Measurements from ENCODE around the gene DHPS.
A peak's percentile ranks its signal among the peaks of the same experiment; 100 is the strongest.
"Not testable (repeated sequence)": the region's sequence is repeated elsewhere in the genome, so short reads cannot be mapped to it uniquely, and the experiment has no call there.

Gene DHPS

DNA sequence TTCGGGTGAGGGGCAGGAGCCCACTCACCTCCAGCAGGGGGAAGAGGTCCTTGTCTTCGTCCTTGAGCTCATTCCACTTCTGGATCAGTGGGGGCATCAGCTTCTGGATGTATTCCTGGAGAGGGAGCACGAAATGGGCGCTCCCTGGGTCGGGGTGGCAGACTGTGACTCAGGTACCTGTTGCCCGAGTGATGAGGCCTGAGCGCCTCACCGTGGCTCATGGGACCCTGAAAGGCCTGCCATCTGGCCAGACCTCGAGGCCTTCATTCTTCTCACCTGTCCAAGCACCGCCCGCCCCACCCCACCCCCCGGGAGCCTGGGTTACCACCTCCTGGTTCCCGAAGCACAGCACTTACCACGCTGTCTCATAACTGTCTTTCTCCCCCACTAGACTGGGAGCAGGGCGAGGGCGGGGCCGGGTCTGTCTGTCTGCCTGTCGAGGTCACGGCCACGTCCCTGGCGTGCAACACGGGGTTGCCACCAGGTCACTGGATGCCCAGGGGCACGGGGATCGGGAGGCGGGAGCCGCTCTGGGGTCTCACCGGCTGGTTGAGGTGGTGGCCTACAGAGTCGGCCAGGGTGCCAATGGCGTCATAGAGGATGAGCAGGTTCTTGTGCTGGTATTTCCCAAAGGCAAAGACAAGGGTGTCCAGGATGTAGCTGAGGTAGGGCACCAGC, 24.1 kb upstream of the DHPS start:
- DNase-seq (ENCODE audit: low spot score): no peak

DNA sequence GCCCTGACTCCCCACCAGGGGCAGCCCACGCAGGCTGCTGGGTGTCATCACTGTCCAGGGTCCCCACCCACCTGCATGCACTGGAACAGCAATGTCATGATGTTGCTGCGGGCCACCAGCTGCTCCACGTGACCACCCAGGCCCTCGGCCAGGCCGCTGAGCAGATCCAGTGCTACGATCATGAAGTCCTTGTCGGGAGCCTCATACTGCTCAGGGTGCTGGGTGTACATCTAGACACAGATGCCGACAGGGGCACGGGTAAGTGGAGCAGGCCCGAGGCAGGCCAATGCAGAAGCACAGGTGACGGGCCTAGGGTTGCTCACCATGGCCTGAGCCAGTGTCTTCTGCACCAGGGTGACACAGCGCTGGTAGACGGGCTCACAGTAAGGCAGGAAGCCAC, 23.5 kb upstream of the DHPS start:
- DNase-seq (ENCODE audit: low spot score): no peak

DNA sequence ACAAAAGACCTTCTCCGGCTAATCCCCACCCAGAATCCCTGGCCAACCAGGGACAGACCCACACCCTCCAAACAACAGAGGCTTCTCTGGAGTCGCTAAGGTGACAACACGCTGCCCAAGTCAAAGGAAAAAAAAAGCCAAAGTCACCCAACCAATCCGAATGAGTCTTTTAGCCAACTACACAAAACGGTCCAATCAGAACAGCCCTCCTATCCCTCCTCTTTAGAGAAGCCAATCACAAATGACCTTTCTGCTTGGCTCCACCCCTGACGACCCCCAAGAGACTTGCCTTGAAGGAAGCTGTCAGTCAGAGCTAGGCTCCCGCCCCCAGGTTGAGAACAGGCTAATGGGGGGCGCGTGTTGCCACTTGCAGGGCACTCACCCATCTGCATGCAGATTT, 21.4 kb upstream of the DHPS start:
- DNase-seq (ENCODE audit: low spot score): peak; percentile 53

DNA sequence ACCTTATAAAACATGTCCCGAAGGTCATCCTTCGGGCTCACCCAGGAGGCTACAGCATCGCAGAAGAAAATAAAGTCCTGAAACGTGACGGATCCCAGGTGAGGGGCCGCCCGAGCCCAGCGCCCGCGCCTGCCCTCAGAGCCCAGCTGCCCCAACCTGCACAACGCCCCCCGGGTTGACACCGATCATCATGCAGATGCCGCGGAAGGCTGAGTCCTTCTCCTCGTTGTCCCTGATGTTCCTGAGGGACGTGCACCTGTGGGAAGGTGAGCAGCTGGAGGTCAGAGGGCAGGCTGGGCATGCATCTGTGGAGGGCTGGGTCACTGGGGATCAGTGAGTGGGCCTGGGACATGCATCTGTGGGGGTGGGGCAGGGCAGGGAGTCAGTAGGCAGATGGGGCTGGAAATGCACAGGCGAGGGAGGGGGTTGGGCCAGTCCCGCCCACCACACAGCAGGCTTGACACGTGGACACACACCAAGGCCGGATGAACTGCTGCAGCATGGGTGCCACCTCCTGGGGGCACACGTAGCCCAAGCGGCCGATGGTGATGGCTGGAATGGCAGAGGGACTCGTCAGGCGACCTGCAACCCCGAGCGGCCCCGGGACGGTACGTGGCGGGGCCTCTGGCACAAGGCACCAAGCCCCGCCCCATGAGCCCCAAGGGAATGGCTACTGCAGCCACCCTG, 20.1 kb upstream of the DHPS start:
- DNase-seq (ENCODE audit: low spot score): no peak

DNA sequence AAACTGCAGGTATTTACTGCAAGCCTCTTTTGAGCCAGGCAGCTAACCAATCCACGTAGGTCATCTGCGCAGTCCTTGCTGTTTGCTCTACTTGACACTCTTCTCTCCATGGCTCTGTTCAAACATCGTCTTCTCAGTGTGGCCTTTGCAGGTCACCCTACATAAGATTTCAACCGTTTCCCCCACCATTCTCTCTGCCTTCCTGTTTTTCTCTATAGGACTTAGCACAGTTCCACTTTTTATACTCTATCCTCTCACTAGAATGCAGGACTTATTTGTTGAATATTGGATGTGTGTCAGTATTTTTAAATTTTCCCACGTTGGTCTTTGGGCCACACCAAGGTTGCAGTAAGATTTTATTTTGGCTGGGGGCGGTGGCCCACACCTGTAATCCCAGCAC, 16.5 kb upstream of the DHPS start:
- no peak for DNase-seq (ENCODE audit: low spot score)

DNA sequence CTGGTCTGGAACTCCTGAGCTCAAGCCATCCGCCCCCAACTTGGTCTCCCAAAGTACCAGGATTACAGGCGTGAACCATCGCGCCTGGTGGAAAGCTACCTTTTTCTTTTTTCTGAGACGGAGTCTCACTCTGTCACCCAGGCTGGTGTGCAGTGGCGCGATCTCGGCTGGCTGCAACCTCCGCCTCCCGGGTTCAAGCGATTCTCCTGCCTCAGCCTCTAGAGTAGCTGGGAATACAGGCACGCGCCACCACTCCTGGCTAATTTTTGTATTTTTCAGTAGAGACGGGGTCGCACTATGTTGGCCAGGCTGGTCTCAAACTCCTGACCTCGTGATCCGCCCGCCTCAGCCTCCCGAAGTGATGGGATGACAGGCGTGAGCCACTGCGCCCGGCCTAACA, 15.7 kb upstream of the DHPS start:
- not testable (repeated sequence) for DNase-seq (ENCODE audit: low spot score)

DNA sequence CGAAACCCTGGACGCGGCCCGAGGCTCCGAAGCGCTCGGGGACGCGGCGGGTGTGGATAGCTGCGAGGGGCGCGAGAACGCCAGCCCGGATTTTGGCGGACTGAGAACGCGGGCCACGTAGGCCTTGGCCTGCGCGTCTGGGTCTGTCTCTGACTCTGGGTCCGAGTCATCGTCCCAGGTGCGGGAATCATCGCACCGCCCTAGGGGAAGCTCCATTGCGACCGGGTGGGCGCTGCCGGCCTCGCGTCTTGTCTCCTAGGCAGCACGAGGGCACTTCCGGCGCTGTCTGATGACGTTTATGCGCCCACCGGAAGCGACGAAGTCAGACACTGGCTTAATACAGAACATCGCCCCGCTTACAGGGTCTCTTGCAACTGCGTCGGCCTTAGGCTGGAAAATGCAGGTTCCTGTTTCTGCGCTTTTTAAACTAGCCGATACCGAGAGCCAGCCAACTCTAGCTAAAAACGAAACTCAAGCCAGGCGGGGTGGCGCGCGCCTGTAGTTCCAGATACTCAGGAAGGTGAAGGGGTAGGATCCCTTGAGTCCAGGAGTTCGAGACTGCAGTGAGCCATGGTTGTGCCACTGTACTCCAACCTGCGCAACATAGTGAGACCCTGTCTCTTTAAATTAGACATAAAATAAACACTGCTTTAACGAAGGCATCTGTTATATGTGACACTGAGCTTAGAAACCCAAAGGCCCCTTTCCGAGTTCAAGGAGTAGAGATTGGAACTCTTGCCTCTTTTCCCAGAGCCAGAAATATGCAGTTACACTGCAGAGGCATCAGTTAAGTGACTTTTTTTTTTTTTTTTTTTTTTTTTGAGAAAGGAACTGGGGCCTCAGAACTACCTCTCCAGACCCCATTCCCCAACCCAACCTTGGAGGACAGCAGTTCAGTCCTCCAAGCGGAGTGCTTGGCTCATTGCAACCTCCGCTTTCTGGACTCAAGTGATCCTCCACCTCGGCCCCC, 15.0 kb upstream of the DHPS start, which contains the start of gene FBXW9:
FBXW9 (minus strand) TSS at position 266 of the 970 bp plus-strand sequence; CDS start at position 216, 50 bp downstream.
- peak; percentile 96 for DNase-seq (ENCODE audit: low spot score)

DNA sequence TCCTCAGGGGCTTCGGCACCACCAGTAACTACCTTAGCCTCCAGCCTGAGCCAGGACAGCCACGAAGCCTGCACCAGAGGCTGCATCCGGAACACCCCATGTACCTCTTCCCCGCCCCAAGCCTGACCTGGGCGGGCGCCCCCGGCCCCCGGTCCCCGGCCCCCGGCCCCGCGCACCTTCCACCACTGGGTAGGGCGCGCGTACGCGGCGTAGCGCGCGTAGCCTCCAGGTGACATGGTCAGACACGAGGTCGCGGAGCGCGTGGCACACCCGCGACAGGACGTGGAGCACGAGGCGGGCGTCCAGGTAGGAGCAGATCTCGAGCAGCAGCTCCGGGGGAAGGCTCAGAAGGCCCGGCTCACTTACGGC, 14.3 kb upstream of the DHPS start:
- DNase-seq (ENCODE audit: low spot score): no peak

DNA sequence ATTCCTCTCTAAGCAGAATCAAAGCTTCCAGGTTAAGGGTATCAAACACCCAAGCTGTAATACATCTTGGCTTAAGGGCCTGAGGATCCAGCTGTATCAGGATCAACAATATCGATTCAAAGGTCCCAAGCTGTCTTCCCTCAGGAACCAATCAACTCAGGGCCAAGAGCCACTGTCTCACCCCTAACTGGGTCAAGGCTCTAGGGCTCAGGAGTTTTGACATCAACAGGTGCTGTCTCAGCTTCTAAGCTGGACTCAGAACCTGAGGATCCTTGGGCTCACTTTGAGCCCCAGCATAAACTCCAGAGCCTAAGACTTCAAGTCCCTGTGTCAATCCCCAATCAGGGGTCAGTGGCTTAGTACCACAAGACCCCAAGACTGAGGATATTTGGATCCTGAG, 13.8 kb upstream of the DHPS start:
- no peak for DNase-seq (ENCODE audit: low spot score)

DNA sequence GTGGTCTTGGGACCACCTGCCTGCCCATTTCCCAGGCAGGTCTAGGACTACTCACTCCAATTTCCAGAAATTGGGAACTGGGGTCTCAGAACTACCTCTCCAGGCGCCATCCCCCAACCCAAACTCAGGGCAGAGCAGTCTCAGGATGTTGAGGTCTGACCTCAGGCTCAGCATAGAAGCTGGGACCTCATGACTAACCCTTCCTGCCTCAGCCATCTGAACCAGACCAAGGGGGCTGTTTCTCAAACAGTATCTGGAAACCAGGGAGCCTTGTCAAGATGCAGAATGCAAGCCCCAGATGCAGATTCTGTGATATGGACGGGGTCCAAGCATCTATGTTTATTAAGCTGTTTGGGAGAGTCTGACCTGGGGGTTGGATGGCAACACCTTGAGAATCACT, 13.4 kb upstream of the DHPS start:
- DNase-seq (ENCODE audit: low spot score): no peak

DNA sequence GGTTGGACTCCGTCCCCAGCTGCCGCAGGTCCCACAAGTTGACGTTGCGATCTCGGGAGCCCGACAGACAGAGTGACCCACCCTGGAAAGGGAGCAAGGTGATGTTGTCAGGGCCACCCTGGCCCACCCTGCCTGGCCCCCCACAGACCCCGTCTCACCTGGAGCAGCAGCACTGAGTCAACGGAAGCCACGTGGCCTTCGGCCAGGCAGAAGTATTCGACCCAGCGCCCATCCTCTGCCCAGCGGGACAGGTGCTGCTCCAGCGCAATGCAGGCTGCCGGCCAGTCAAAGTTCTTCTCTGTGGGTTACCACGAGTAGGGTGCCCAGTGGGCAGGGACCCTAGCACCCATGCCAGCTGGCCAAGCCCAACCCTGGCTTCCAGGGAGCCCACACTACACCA, 13.0 kb upstream of the DHPS start:
- DNase-seq (ENCODE audit: low spot score): no peak

DNA sequence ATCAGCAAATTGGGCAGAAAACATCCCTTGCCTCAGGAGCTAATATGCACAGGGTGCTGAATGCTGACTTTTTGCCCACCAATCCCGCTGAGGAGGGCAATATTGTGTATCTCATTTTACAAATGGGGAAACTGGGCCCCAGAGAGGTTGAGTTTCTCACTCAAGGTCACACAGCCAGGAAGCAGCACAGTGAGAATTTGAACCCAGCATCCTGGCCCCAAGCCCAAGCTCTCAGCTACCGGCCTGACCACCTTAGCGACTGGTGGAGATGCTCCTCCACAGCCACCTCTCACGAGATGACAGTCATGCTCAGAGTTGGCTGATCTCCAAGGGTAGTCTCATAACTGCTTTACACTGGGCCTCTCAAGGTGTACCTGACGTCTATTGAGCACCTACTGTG, 11.3 kb upstream of the DHPS start:
- DNase-seq (ENCODE audit: low spot score): no peak

DNA sequence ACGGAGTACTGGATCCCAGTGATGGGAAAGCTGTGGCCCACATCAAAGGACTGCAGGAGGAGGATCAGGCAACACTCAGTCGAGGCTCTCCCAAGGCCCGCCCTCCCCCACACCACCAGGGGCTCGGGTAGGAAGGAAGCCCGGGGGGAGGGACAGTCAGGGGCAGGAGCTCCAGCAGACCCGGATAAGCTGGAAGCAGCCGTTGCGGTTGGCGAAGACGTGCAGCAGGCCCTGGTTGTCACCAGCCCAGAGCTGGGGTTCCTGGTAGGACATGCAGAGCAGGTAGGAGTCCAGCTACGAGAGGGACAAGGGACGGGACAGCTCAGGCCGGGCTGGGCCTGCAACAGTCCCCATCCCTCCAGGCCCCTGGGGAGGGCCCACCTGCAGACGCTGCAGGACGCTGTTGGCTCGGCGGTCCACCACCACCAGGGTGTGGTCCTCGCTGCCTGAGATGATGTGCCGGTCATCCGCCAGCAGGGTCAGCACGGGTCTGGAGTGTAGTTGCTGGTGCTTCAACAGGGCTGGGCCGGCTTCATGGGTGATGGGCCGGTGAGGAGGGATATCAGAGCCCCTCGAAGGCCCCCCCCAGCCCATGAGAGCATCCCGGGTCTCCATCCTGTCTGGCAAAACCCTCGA, 8.0 kb upstream of the DHPS start:
- no peak for DNase-seq (ENCODE audit: low spot score)

DNA sequence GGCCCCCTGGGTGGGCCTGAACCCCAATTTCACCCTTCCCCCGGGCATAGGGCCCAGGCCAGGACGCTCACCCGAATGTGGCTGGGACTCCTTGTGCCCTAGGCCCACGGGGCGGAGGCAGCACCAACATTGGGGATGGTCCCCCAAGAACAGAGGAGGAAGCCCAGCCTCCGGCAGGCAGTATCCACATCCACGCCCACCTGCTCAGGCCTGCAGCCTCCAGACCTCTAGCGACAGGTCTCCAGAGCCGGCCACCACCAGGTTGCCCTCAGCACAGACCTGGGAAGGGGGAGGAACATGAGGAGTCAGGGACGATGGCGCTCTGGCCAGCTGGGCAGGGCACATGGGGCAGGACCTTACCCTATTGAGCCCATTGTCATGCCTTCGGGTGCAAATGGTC, 7.3 kb upstream of the DHPS start:
- no peak for DNase-seq (ENCODE audit: low spot score)

DNA sequence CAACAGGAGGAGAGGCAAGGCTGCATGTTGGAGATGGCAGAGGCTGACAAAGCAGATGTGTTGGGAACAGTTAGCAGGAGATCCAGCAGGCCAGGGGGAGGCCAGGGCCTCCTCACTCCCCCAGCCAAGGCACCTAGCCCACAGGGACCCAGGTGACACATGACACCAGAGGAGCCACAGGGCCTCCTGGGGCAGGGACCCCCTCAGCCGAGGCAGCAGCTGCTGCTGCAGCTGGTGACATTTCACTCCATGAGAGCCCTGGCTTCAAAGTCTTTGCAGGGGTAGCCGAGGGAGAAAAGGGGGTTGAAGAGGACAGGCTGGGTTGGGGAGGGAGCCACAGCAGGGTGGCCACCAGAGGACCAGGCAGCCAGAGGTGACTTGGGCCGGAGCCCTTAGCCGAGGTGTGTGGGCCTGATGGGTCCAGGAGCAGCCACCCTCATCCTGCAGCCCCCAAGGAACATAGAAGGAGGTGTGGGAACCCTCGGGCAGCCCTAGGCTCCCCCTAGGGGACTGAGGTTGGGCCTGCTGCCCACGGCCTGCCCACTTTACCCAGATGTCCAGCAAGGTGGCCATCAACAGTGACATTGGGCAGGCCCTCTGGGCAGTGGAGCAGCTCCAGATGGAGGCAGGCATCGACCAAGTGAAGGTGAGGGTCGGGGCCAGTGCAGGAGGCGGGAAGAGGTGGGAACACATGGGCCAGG, 6.0 kb upstream of the DHPS start, which contains the start of gene GNG14:
GNG14 (plus strand) TSS at position 503 of the 701 bp plus-strand sequence; CDS start at position 554, 51 bp downstream.
- DNase-seq (ENCODE audit: low spot score): no peak

DNA sequence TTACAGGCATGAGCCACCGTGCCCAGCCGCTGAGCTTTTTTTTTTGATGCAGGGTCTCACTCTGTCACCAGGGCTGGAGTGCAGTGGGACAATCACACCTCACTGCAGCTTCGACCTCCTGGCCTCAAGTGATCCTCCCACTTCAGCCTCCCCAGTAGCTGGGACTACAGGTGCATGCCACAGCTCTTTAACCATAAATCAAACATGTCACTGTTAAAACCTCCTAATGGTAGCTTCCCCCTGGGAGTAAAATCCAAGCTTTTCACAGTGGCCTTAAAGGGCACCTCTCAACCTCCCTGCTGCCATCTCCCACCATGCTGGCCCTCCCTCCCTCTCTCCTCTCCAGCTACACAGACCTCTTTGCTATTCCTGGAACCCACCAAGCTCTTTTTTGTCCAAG, 4.2 kb upstream of the DHPS start:
- no peak for DNase-seq (ENCODE audit: low spot score)

DNA sequence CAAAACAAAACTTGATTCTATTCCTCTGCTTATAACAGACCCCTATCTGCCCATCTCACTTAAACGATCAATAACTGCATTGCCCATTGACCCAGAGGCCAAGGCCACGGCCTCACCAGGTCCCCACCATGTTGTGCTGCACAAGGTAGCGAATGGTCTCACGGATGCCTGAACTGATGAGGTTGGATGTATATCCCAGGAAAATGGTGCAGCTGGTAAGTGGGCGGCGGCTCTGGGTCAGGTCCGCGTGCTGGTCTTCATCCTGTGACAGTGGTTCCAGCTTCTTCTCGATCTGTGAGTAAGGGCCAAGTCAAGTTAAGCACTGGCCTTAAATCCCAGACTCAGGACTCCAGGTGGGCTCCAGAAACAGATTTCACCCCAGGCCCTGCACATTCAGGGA, 1.6 kb downstream of the DHPS start:
- DNase-seq (ENCODE audit: low spot score): no peak

DNA sequence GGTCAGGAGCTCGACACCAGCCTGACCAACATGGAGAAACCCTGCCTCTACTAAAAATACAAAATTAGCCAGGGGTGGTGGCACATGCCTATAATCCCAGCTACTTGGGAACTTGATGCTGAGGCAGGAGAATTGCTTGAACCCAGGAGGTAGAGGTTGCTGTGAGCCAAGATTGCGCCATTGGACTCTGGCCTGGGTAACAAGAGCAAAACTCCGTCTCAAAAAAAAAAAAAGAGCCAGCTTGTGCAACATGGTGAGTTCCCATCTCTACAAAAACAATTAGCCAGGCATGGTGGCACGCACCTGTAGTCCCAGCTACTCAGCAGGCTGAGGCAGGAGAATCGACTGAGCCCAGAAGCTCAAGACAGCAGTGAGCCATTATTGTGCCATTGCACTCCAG, 3.6 kb downstream of the DHPS start:
- not testable (repeated sequence) for DNase-seq (ENCODE audit: low spot score)

DNA sequence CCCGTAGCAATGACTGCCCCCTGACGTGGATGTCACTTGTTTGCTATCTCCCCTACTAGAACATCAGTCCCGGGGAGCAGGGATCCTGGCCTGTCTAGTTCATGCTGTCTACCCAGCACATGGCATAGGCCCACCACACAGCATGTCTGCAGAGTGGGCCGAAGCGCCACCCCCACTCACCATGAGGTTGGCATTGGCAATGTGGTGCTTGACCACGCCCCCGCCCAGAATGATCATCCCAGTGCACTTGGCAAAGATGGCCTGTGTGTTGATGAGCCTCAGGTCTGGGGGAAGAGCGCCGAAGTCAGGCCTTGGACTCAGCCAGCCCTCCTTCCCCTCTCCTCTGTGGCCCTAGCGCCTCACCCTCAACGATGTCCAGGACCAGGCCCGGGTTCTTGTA, 4.8 kb downstream of the DHPS start:
- no peak for DNase-seq (ENCODE audit: low spot score)

DNA sequence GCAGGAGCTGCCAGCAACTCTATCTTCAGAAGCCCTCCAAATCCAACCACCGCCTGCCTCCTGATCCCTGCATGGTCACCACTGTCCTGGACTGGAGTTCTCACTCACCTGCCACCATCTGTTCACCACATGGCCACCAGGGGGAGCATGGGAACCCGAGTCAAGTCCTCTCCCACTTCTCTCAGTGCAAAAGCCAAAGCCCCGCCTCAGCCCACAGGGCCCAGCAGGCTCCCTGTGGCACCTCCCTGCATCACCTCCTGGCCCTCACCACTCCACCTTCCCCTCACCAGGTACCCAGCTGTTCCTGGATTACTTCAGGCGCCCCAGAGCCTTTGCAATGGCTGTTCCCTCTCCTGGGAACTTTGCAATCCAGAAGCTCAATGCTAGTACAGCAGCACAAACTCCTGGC, 5.3 kb downstream of the DHPS start:
- peak; percentile 89 for DNase-seq (ENCODE audit: low spot score)

DNA sequence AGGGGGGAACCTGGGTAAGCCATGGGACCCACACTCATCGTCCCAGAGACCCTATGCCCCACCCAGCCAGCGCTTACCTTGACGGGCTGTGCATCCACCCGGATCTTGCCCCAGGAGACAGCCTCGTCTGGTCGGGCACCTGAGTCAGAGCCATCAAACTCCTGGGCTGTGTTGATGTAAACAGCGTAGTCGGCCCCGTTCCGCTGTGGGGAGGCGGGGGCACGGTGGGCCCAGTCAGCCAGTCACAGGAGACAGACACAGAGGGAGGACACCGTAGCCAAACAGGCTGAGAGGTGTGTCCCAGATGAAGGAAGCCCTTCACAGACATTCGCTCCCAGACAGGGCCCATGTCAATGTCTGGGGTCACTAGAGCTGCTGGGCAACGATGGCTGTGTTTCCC, 5.7 kb downstream of the DHPS start:
- DNase-seq (ENCODE audit: low spot score): no peak

DNA sequence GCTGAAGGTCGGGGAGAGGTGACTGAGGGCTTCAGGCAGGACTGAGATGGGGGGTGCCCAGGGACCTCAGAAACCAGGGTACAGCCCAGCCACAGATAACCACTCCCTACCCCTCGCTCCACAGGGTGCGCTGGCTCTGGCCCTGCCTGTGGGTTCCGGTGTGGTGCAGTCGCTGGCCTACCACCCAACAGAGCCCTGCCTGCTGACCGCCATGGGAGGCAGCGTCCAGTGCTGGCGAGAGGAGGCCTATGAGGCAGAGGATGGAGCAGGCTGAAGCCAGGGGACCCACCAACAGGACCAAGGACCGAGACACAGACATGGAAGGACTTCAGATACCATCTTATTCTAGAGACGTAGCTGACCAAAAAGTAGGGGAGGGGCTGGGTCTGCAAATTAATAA, 6.3 kb downstream of the DHPS start:
- no peak for DNase-seq (ENCODE audit: low spot score)
